Measurements from ENCODE around the gene TCP11. TPM values are rescaled to one million over a fixed set of nuclear protein-coding genes. Genes with fewer than 3 reads are reported as not detected.

Gene TCP11
- total and polyA plus RNA-seq, 2 donors (not counting 1 experiment from before 2014, with no cell fraction given): not detected

DNA sequence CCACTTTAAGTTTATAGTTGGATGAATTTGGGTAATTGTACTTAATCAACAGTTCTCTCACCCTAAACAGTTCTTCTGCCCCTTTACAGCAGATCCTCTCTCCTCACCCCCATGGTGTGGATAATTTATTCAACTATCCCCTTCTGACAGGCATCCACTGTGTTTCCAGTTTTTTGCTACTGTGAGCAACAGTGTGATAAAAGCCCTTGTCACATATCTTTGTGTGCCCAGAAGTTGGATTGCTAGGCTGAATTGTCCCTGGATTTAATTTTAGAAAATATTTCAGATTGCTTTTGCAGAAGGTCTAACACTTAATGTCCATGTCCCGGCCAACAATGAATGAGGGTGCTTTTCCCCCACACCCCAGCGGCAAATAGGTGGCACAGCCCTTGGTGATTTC is 42.1 kb upstream of the TCP11 start:
- H3K4me1 Mint-ChIP-seq: no peaks in the 10 kb centered on the region
- Histone ChIP-seq H3K79me2 (ENCODE audit: control insufficient read depth, insufficient read depth, low read length) (no peaks in the 10 kb centered on the region), H3K4me2 (replicated peaks; ENCODE audit: low read depth, low read length, poor library complexity, severe bottlenecking) (no peak overlapping the region), H3K4me3 (ENCODE audit: control extremely low read depth in 1 of 5, extremely low read depth in 1 of 5, insufficient read depth in 1 of 5, low read depth in 2 of 5, low read length in 4 of 5) (no peak overlapping the region), H3K36me3 (replicated peaks in 1 of 2; ENCODE audit: control extremely low read depth in 1 of 2, control insufficient read depth in 1 of 2, extremely low read depth in 1 of 2, insufficient read depth in 2 of 2, low read length in 1 of 2) (no peaks in the 10 kb centered on the region), H4K20me1 (ENCODE audit: control insufficient read depth, insufficient read depth, low read length, poor library complexity, severe bottlenecking) (no peaks in the 10 kb centered on the region), H3K9me3 (ENCODE audit: control extremely low read depth in 1 of 3, control insufficient read depth in 2 of 3, insufficient read depth in 1 of 3, low read length in 2 of 3) (no peaks in the 10 kb centered on the region), H3K4me1 (ENCODE audit: control insufficient read depth in 2 of 2, insufficient read depth in 2 of 2, low read length in 2 of 2) (no peaks in the 10 kb centered on the region), H3K9ac (ENCODE audit: low read length) (no peak overlapping the region), H2AFZ (ENCODE audit: insufficient read depth, low read depth, low read length, poor library complexity, severe bottlenecking) (no peak overlapping the region), H3K27ac (ENCODE audit: low read length in 2 of 2) (no peak overlapping the region), H3K27me3 (replicated peaks in 1 of 4; ENCODE audit: control extremely low read depth in 1 of 4, control insufficient read depth in 3 of 4, insufficient read depth in 4 of 4, low read length in 3 of 4) (peaks cover 0 to 10% (median 5%) of the 10 kb centered on the region in 4 experiments)
- intact Hi-C loops (cut with micrococcal nuclease): no loop called here
- 100% methylated on average over 2 of the region's 2 CpGs for WGBS (ENCODE audit: insufficient coverage)
- CTCF ChIA-PET: no interaction called here
- H3K27ac Mint-ChIP-seq: no peak overlapping the region
- no peak for TF ChIP-seq EZH2 (IDR thresholded peaks at IDR 0.05; ENCODE audit: borderline replicate concordance, insufficient read depth, low read depth, low read length, poor library complexity, severe bottlenecking)
- TF ChIP-seq, protein P1, sequence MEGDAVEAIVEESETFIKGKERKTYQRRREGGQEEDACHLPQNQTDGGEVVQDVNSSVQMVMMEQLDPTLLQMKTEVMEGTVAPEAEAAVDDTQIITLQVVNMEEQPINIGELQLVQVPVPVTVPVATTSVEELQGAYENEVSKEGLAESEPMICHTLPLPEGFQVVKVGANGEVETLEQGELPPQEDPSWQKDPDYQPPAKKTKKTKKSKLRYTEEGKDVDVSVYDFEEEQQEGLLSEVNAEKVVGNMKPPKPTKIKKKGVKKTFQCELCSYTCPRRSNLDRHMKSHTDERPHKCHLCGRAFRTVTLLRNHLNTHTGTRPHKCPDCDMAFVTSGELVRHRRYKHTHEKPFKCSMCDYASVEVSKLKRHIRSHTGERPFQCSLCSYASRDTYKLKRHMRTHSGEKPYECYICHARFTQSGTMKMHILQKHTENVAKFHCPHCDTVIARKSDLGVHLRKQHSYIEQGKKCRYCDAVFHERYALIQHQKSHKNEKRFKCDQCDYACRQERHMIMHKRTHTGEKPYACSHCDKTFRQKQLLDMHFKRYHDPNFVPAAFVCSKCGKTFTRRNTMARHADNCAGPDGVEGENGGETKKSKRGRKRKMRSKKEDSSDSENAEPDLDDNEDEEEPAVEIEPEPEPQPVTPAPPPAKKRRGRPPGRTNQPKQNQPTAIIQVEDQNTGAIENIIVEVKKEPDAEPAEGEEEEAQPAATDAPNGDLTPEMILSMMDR (IDR thresholded peaks at IDR 0.05): no peak
- no peak overlapping the region for H3K4me3 Mint-ChIP-seq
- peaks cover 29% of the 10 kb centered on the region for H3K27me3 Mint-ChIP-seq
- POLR2A ChIA-PET: no interaction called here
- no peaks in the 10 kb centered on the region for H3K9me3 Mint-ChIP-seq (ENCODE audit: insufficient read depth)
- ATAC-seq (ENCODE audit: low read depth) (no peak), DNase-seq (no peak)

DNA sequence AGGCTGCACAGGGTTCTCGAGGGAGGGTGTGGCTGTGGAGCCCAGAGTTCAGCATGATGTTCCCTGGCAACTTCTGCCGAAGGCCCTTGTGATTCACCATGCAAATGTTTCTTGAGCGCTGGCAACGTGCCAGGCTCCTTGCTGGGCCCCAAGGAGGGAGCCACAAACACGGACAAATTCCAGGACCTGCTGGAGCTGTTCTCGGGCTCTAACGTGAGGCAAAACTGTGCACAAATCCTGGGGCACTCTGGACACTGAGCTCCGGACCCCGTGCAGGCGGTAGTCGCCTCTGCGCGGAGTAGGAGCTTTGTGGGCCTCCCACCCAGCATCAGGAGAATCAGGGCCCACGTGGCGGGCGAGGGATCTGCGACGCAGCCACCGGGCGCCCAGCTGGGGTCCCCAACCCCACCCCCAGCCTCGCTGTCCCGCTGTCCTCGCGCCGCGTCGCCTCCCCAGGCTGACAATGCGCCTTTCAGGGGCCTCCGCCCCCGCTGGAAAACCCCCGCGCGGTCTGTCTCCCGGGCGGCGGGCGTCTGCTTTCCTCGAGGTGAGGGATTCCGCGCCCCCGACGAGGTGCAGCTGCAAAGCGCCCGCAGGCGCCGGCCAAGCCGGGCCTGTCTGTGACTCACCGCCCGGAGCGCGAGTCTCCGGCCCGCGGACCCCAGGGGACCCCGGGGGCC is 40.9 kb upstream of the TCP11 start:
- Mint-ChIP-seq H3K27me3 (peaks cover 24% of the 10 kb centered on the region), H3K9me3 (ENCODE audit: insufficient read depth) (no peaks in the 10 kb centered on the region), H3K4me3 (no peak overlapping the region), H3K4me1 (no peaks in the 10 kb centered on the region), H3K27ac (no peak overlapping the region)
- intact Hi-C loops (cut with micrococcal nuclease): no loop called here
- H3K79me2 ChIP-seq (ENCODE audit: control insufficient read depth, insufficient read depth, low read length): no peaks in the 10 kb centered on the region
- TF ChIP-seq, protein P1 (IDR thresholded peaks at IDR 0.05): no peak
- no peak for TF ChIP-seq EZH2 (IDR thresholded peaks at IDR 0.05; ENCODE audit: borderline replicate concordance, insufficient read depth, low read depth, low read length, poor library complexity, severe bottlenecking)
- POLR2A ChIA-PET: no interaction called here
- H3K4me2 ChIP-seq (replicated peaks; ENCODE audit: low read depth, low read length, poor library complexity, severe bottlenecking): no peak overlapping the region
- CTCF ChIA-PET: no interaction called here
- H3K9ac ChIP-seq (ENCODE audit: low read length): no peak overlapping the region
- no peak for ATAC-seq (ENCODE audit: low read depth)
- no peak for DNase-seq
- no peak overlapping the region for H3K27ac ChIP-seq (ENCODE audit: low read length in 2 of 2)
- WGBS (ENCODE audit: insufficient coverage): 61% methylated on average over 49 of the region's 55 CpGs
- H3K4me3 ChIP-seq (ENCODE audit: control extremely low read depth in 1 of 5, extremely low read depth in 1 of 5, insufficient read depth in 1 of 5, low read depth in 2 of 5, low read length in 4 of 5): no peak overlapping the region
- H3K36me3 ChIP-seq (replicated peaks in 1 of 2; ENCODE audit: control extremely low read depth in 1 of 2, control insufficient read depth in 1 of 2, extremely low read depth in 1 of 2, insufficient read depth in 2 of 2, low read length in 1 of 2): no peaks in the 10 kb centered on the region
- H3K27me3 ChIP-seq (replicated peaks in 1 of 4; ENCODE audit: control extremely low read depth in 1 of 4, control insufficient read depth in 3 of 4, insufficient read depth in 4 of 4, low read length in 3 of 4): peaks cover 0 to 11% (median 5%) of the 10 kb centered on the region in 4 experiments
- H3K4me1 ChIP-seq (ENCODE audit: control insufficient read depth in 2 of 2, insufficient read depth in 2 of 2, low read length in 2 of 2): no peaks in the 10 kb centered on the region
- H3K9me3 ChIP-seq (ENCODE audit: control extremely low read depth in 1 of 3, control insufficient read depth in 2 of 3, insufficient read depth in 1 of 3, low read length in 2 of 3): no peaks in the 10 kb centered on the region
- H2AFZ ChIP-seq (ENCODE audit: insufficient read depth, low read depth, low read length, poor library complexity, severe bottlenecking): no peak overlapping the region
- H4K20me1 ChIP-seq (ENCODE audit: control insufficient read depth, insufficient read depth, low read length, poor library complexity, severe bottlenecking): no peaks in the 10 kb centered on the region

Data from B cell (primary cell).